Transverse colon (tissue), 4 donors: Measurements from ENCODE around the gene KLK1.

Experiments used
- POLR2A ChIP-seq: fragments of 450-650 bp; IDR thresholded peaks from one replicate; pipeline ENCODE4 v1.6.1; 2016; ENCODE audit warnings: antibody characterized with exemption, mild to moderate bottlenecking, moderate library complexity
- POLR2AphosphoS5 ChIP-seq, 3 donors: sonication (generic); formaldehyde crosslinking; IDR thresholded peaks; one replicate each; pipeline ENCODE4 v1.6.1; 2016; ENCODE audit warnings: antibody characterized with exemption in 3 of 3
- TF ChIP-seq, protein P1 (sequence below), 5 experiments: fragments of 200-600 bp in 3 of 5; fragments of 450-650 bp in 2 of 5; sonication (generic) in 3 of 5; IDR thresholded peaks; 1 replicate in 2 of 5; 2 replicates in 3 of 5; pipeline ENCODE4 v1.5.1; 2016 to 2017; ENCODE audit warnings: antibody characterized with exemption in 5 of 5, inconsistent platforms in 3 of 5, mild to moderate bottlenecking in 2 of 5, moderate library complexity in 1 of 5

DNA sequence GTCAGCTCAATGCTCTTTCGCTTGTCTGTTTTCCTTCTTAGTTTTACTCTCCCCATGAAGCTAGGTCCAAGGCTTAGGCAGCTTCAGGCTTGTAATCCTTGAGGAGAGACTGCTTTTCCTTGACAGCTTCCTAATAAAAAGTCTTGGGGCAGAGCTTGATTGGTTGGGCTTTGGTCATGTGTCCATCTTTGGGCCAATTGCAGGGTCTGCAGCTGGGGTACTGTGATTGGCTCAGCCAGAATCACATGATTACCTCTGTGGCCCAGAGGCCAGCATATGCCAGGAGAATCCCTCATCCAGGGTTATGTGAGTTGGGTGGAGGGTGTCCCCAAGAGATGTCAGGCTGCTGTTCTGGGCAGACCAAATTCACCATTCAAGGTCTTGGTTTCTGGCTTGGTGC, 8.1 kb downstream of the KLK1 start:
- TF ChIP-seq POLR2A (no peak), POLR2AphosphoS5 (IDR thresholded peaks at IDR 0.05) (no peak)
- TF ChIP-seq, protein P1, sequence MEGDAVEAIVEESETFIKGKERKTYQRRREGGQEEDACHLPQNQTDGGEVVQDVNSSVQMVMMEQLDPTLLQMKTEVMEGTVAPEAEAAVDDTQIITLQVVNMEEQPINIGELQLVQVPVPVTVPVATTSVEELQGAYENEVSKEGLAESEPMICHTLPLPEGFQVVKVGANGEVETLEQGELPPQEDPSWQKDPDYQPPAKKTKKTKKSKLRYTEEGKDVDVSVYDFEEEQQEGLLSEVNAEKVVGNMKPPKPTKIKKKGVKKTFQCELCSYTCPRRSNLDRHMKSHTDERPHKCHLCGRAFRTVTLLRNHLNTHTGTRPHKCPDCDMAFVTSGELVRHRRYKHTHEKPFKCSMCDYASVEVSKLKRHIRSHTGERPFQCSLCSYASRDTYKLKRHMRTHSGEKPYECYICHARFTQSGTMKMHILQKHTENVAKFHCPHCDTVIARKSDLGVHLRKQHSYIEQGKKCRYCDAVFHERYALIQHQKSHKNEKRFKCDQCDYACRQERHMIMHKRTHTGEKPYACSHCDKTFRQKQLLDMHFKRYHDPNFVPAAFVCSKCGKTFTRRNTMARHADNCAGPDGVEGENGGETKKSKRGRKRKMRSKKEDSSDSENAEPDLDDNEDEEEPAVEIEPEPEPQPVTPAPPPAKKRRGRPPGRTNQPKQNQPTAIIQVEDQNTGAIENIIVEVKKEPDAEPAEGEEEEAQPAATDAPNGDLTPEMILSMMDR (IDR thresholded peaks at IDR 0.05), result no peak
